ENCODE data around the gene ZBTB34. TPM values are rescaled to one million over a fixed set of nuclear protein-coding genes. Genes with fewer than 3 reads are reported as not detected.

ZBTB34 gene
- total and polyA plus RNA-seq, 2 donors: 4.0 to 7.9 TPM

- H3K27ac ChIP-seq (ENCODE audit: low read depth in 1 of 2, low read length in 1 of 2): no peak overlapping the region
- no peak for DNase-seq (ENCODE audit: low read depth in 6 of 9, low spot score in 9 of 9)
- H3K36me3 ChIP-seq (ENCODE audit: control insufficient read depth in 2 of 2, insufficient read depth in 2 of 2, low read length in 1 of 2): peaks cover 26 to 36% of the 10 kb centered on the region in 2 donors
- no peak overlapping the region for H3K4me3 ChIP-seq (ENCODE audit: low read length in 2 of 2)
- peaks cover 0 to under 1% of the 10 kb centered on the region in 2 donors for H3K4me1 ChIP-seq (ENCODE audit: control insufficient read depth in 2 of 2, insufficient read depth in 2 of 2, low read length in 2 of 2)
- no peaks in the 10 kb centered on the region for H3K9me3 ChIP-seq (ENCODE audit: control insufficient read depth in 2 of 2, insufficient read depth in 1 of 2, low read length in 1 of 2)
- WGBS: 62% methylated on average over 2 of the region's 2 CpGs
- no peaks in the 10 kb centered on the region for H3K27me3 ChIP-seq (ENCODE audit: control insufficient read depth in 2 of 2, insufficient read depth in 1 of 2, low read length in 1 of 2)
Measured at GRCh38 chr9:126836216-126836615, 24.2 kb upstream of the ZBTB34 start.

GRCh38 chr9:126838055-126838811 is 22.2 kb upstream of the ZBTB34 start:
- H3K4me3 ChIP-seq (ENCODE audit: low read length in 2 of 2): no peak overlapping the region
- no peak overlapping the region for H3K27ac ChIP-seq (ENCODE audit: low read depth in 1 of 2, low read length in 1 of 2)
- no peak for DNase-seq (ENCODE audit: low read depth in 6 of 9, low spot score in 9 of 9)
- 91% methylated on average over 7 of the region's 7 CpGs for WGBS
- H3K27me3 ChIP-seq (ENCODE audit: control insufficient read depth in 2 of 2, insufficient read depth in 1 of 2, low read length in 1 of 2): no peaks in the 10 kb centered on the region
- peaks cover 13 to 24% of the 10 kb centered on the region in 2 donors for H3K36me3 ChIP-seq (ENCODE audit: control insufficient read depth in 2 of 2, insufficient read depth in 2 of 2, low read length in 1 of 2)
- no peaks in the 10 kb centered on the region for H3K4me1 ChIP-seq (ENCODE audit: control insufficient read depth in 2 of 2, insufficient read depth in 2 of 2, low read length in 2 of 2)
- no peaks in the 10 kb centered on the region for H3K9me3 ChIP-seq (ENCODE audit: control insufficient read depth in 2 of 2, insufficient read depth in 1 of 2, low read length in 1 of 2)

- Histone ChIP-seq H3K4me1 (ENCODE audit: control insufficient read depth in 2 of 2, insufficient read depth in 2 of 2, low read length in 2 of 2) (no peaks in the 10 kb centered on the region), H3K4me3 (ENCODE audit: low read length in 2 of 2) (no peak overlapping the region), H3K36me3 (ENCODE audit: control insufficient read depth in 2 of 2, insufficient read depth in 2 of 2, low read length in 1 of 2) (peaks cover 7 to 17% of the 10 kb centered on the region in 2 donors), H3K9me3 (ENCODE audit: control insufficient read depth in 2 of 2, insufficient read depth in 1 of 2, low read length in 1 of 2) (no peaks in the 10 kb centered on the region), H3K27me3 (ENCODE audit: control insufficient read depth in 2 of 2, insufficient read depth in 1 of 2, low read length in 1 of 2) (no peaks in the 10 kb centered on the region), H3K27ac (ENCODE audit: low read depth in 1 of 2, low read length in 1 of 2) (no peak overlapping the region)
- 98% methylated on average over 12 of the region's 12 CpGs for WGBS
- DNase-seq (ENCODE audit: low read depth in 6 of 9, low spot score in 9 of 9): no peak
Measured at GRCh38 chr9:126838895-126839294, 21.5 kb upstream of the ZBTB34 start.

GRCh38 chr9:126839301-126839700 is 21.1 kb upstream of the ZBTB34 start:
- DNase-seq (ENCODE audit: low read depth in 6 of 9, low spot score in 9 of 9): no peak
- WGBS: 97% methylated on average over 8 of the region's 8 CpGs
- Histone ChIP-seq H3K4me1 (ENCODE audit: control insufficient read depth in 2 of 2, insufficient read depth in 2 of 2, low read length in 2 of 2) (no peaks in the 10 kb centered on the region), H3K36me3 (ENCODE audit: control insufficient read depth in 2 of 2, insufficient read depth in 2 of 2, low read length in 1 of 2) (peaks cover 6 to 15% of the 10 kb centered on the region in 2 donors), H3K9me3 (ENCODE audit: control insufficient read depth in 2 of 2, insufficient read depth in 1 of 2, low read length in 1 of 2) (no peaks in the 10 kb centered on the region), H3K27me3 (ENCODE audit: control insufficient read depth in 2 of 2, insufficient read depth in 1 of 2, low read length in 1 of 2) (no peaks in the 10 kb centered on the region), H3K27ac (ENCODE audit: low read depth in 1 of 2, low read length in 1 of 2) (no peak overlapping the region), H3K4me3 (ENCODE audit: low read length in 2 of 2) (no peak overlapping the region)

GRCh38 chr9:126842220-126842842 is 18.1 kb upstream of the ZBTB34 start:
- DNase-seq (ENCODE audit: low read depth in 6 of 9, low spot score in 9 of 9): no peak
- Histone ChIP-seq H3K4me1 (ENCODE audit: control insufficient read depth in 2 of 2, insufficient read depth in 2 of 2, low read length in 2 of 2) (no peaks in the 10 kb centered on the region), H3K27ac (ENCODE audit: low read depth in 1 of 2, low read length in 1 of 2) (no peak overlapping the region), H3K4me3 (ENCODE audit: low read length in 2 of 2) (no peak overlapping the region), H3K36me3 (ENCODE audit: control insufficient read depth in 2 of 2, insufficient read depth in 2 of 2, low read length in 1 of 2) (peaks cover 1 to 4% of the 10 kb centered on the region in 2 donors), H3K9me3 (ENCODE audit: control insufficient read depth in 2 of 2, insufficient read depth in 1 of 2, low read length in 1 of 2) (no peaks in the 10 kb centered on the region), H3K27me3 (ENCODE audit: control insufficient read depth in 2 of 2, insufficient read depth in 1 of 2, low read length in 1 of 2) (no peaks in the 10 kb centered on the region)
- 96% methylated on average over 13 of the region's 13 CpGs for WGBS

GRCh38 chr9:126842977-126843799 is 17.3 kb upstream of the ZBTB34 start:
- Histone ChIP-seq H3K36me3 (ENCODE audit: control insufficient read depth in 2 of 2, insufficient read depth in 2 of 2, low read length in 1 of 2) (peaks cover 0 to 2% of the 10 kb centered on the region in 2 donors), H3K9me3 (ENCODE audit: control insufficient read depth in 2 of 2, insufficient read depth in 1 of 2, low read length in 1 of 2) (no peaks in the 10 kb centered on the region), H3K27ac (ENCODE audit: low read depth in 1 of 2, low read length in 1 of 2) (no peak overlapping the region), H3K4me3 (ENCODE audit: low read length in 2 of 2) (no peak overlapping the region), H3K27me3 (ENCODE audit: control insufficient read depth in 2 of 2, insufficient read depth in 1 of 2, low read length in 1 of 2) (no peaks in the 10 kb centered on the region), H3K4me1 (ENCODE audit: control insufficient read depth in 2 of 2, insufficient read depth in 2 of 2, low read length in 2 of 2) (no peaks in the 10 kb centered on the region)
- whole genome bisulfite sequencing: 85% methylated on average over 10 of the region's 10 CpGs
- no peak for DNase-seq (ENCODE audit: low read depth in 6 of 9, low spot score in 9 of 9)

- 84% methylated on average over 5 of the region's 5 CpGs for WGBS
- DNase-seq (ENCODE audit: low read depth in 6 of 9, low spot score in 9 of 9): no peak
- no peak overlapping the region for H3K27ac ChIP-seq (ENCODE audit: low read depth in 1 of 2, low read length in 1 of 2)
Measured at GRCh38 chr9:126844085-126844484, 16.4 kb upstream of the ZBTB34 start.

GRCh38 chr9:126847051-126847450 is 13.4 kb upstream of the ZBTB34 start:
- Histone ChIP-seq H3K27ac (ENCODE audit: low read depth in 1 of 2, low read length in 1 of 2) (no peak overlapping the region), H3K27me3 (ENCODE audit: control insufficient read depth in 2 of 2, insufficient read depth in 1 of 2, low read length in 1 of 2) (peaks cover 4% of the 10 kb centered on the region in 2 donors), H3K4me3 (ENCODE audit: low read length in 2 of 2) (no peak overlapping the region), H3K9me3 (ENCODE audit: control insufficient read depth in 2 of 2, insufficient read depth in 1 of 2, low read length in 1 of 2) (no peaks in the 10 kb centered on the region), H3K4me1 (ENCODE audit: control insufficient read depth in 2 of 2, insufficient read depth in 2 of 2, low read length in 2 of 2) (no peaks in the 10 kb centered on the region), H3K36me3 (ENCODE audit: control insufficient read depth in 2 of 2, insufficient read depth in 2 of 2, low read length in 1 of 2) (no peaks in the 10 kb centered on the region)
- 91% methylated on average over 8 of the region's 8 CpGs for WGBS
- no peak for DNase-seq (ENCODE audit: low read depth in 6 of 9, low spot score in 9 of 9)

More at GRCh38 chr9:126844085-126844484, 16.4 kb upstream of the ZBTB34 start:
- H3K9me3 ChIP-seq (ENCODE audit: control insufficient read depth in 2 of 2, insufficient read depth in 1 of 2, low read length in 1 of 2): no peaks in the 10 kb centered on the region
- no peaks in the 10 kb centered on the region for H3K36me3 ChIP-seq (ENCODE audit: control insufficient read depth in 2 of 2, insufficient read depth in 2 of 2, low read length in 1 of 2)
- no peak overlapping the region for H3K4me3 ChIP-seq (ENCODE audit: low read length in 2 of 2)
- H3K4me1 ChIP-seq (ENCODE audit: control insufficient read depth in 2 of 2, insufficient read depth in 2 of 2, low read length in 2 of 2): no peaks in the 10 kb centered on the region
- H3K27me3 ChIP-seq (ENCODE audit: control insufficient read depth in 2 of 2, insufficient read depth in 1 of 2, low read length in 1 of 2): no peaks in the 10 kb centered on the region

Measured in thymus (tissue), 11 donors.